Ovary (tissue), 3 donors: ENCODE results near the gene LBX1.

ENCODE experiments used
- EP300 ChIP-seq: sonication (generic); formaldehyde crosslinking; IDR thresholded peaks from one replicate; pipeline ENCODE4 v1.6.1; 2017; ENCODE audit warnings: antibody characterized with exemption
- POLR2A ChIP-seq: fragments of 450-650 bp; IDR thresholded peaks from one replicate; pipeline ENCODE4 v1.6.1; 2017; ENCODE audit warnings: antibody characterized with exemption, mild to moderate bottlenecking, moderate library complexity
- TF ChIP-seq, protein P1 (sequence below), 3 donors: fragments of 450-650 bp in 2 of 3; fragments of 200-600 bp in 1 of 3; IDR thresholded peaks; one replicate each; pipeline versions ENCODE4 v1.5.1 to v1.8.0; 2016 to 2022; ENCODE audit warnings: antibody characterized with exemption in 3 of 3, mild to moderate bottlenecking in 1 of 3
- donor health status: DM: no; HTN: no; CAD: no.

DNA sequence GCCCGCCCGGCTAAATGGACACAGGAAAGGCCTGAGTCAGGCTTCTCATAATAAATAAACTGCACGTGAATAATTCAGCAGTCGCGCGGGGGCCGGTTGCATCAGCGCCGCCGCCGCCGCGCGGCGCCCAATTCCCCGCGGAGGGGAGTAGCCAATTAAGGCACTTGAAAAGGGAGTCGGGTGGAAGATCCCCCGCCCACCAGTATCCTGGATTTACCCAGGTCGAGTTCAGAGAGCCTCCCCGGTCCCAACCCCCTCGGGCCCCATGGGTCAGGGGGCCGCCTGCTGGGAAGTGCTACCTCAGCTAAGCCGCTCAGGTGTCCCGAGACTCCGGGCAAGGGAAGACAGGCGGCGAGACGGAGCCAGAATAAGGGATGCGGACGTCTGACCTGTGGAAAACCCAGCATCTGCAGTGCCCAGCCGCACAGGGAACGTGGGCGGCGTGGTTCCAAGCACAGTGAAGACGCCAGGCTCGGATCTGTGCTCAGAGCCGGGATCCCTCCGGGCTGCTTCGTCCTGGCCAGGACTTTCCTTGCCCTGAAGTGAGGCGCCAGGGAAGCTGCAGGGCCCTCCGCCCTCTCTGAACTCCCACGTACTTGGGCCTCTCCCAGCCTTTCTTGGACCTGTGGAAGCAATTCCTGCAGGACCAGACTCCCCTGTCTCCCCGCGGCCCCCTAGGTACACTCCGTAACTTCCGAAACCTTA, 7.3 kb upstream of the LBX1 start:
- TF ChIP-seq, protein P1, sequence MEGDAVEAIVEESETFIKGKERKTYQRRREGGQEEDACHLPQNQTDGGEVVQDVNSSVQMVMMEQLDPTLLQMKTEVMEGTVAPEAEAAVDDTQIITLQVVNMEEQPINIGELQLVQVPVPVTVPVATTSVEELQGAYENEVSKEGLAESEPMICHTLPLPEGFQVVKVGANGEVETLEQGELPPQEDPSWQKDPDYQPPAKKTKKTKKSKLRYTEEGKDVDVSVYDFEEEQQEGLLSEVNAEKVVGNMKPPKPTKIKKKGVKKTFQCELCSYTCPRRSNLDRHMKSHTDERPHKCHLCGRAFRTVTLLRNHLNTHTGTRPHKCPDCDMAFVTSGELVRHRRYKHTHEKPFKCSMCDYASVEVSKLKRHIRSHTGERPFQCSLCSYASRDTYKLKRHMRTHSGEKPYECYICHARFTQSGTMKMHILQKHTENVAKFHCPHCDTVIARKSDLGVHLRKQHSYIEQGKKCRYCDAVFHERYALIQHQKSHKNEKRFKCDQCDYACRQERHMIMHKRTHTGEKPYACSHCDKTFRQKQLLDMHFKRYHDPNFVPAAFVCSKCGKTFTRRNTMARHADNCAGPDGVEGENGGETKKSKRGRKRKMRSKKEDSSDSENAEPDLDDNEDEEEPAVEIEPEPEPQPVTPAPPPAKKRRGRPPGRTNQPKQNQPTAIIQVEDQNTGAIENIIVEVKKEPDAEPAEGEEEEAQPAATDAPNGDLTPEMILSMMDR (IDR thresholded peaks at IDR 0.05): no peak
- no peak for TF ChIP-seq POLR2A
- no peak for TF ChIP-seq EP300
